ENCODE measurements around the gene PLEKHA3.

PLEKHA3 gene

DNA sequence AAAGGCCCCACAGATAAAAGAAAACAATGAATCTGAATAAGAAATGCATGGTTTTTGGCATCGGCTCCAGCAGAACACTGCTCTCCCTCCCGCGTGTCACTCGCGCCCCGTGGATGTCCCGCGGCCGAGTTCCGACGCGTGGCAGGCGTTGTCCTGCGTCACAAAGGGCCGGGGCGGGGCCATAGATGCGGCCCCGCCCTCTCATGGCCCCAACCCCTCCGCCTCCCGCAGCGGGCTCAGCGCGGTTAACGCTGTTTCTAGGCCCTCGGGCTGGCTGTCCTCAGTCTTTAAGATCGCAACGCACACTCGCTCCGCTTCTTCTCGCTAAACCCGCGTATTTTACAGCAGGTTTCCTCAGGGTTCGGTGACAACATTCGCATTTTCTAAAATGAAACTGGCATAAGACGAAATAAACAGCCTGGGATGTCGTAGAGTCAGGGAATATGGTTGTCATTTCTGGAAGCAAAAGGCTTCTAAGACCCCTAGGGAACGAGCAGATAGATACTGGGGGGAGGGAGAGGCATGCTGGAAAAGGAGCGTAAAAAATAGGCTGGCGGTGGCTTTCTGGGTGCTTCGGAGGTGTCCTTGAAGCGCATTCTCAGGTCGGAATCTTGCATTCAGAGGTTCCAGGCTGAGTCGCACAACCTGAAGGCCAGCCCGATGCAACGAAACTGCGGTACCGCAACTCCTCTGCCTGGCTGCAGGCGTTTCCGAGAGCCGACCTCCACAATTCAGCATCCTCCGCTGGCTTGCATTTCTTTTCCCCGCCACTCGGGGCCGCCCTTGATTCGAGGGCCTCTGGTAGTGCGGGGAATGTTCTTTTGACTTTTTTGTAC is 1.6 kb upstream of the PLEKHA3 start, which contains the start of gene FKBP7:
Gene FKBP7, minus strand, starts transcription at position 162 of the 836 bp plus-strand sequence. Its CDS starts 101 bp downstream, at position 61.
- DNase-seq (ENCODE audit: low read depth in 2 of 2), result peak; percentile 69 to 72

DNA sequence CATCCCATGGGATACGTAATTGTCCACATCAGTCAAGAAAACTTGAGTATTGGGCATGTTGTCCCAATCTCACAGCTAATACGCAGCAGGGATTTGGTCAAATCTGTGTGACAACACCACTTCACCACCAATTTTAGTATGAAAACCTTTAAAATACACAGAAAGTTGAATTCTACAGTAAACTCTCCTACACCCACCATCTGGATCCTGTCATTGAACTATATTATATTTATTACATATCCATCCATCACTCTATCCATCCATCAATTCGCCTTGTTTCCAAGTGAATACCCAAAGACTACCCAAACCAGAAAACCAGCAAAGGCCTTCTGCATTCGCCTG is 1.0 kb upstream of the PLEKHA3 start:
- no peak for DNase-seq (ENCODE audit: low read depth in 2 of 2)

DNA sequence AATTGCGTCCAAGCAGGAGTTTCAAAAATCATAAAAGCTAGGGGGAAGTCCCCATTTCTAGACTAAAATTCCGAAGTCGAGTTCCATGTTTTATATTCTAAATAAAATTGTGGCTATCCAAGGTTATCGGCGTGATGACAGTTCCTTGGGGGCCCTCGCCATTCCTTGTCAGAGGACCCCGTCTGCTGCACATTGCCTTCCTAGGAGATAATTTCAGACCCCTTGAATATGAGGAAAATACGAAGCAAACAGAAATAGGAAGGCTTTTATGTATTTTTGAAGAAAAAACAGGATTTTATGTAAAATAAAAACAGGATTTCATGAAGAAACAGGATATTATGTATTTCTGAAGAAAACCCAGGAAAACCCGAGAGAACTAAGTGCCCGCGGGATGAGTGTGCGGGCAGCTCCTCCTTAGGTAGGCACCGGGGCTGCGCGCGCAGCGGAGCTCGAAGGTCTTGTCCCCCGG is 465 bp upstream of the PLEKHA3 start:
- no peak for DNase-seq (ENCODE audit: low read depth in 2 of 2)

DNA sequence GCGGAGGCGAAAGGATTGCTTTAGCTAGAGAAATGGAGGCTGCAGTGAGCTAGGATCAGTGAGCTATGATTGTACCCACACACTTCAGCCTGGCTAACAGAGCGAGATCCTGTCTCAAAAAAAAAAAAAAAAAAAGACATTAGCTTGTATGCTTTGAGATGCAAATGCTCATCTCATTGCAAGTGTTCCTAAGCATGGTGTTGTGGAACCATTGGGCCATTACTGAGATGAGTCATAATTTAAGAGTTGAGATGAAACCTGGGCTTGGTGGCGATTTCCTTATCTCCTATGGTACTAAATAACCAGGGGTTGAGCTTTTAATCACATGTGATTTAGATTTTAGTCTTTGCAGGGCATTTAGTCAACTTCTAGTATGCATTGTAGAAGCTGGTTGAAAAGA is 2.2 kb downstream of the PLEKHA3 start:
- DNase-seq (ENCODE audit: low read depth in 2 of 2), result no peak

DNA sequence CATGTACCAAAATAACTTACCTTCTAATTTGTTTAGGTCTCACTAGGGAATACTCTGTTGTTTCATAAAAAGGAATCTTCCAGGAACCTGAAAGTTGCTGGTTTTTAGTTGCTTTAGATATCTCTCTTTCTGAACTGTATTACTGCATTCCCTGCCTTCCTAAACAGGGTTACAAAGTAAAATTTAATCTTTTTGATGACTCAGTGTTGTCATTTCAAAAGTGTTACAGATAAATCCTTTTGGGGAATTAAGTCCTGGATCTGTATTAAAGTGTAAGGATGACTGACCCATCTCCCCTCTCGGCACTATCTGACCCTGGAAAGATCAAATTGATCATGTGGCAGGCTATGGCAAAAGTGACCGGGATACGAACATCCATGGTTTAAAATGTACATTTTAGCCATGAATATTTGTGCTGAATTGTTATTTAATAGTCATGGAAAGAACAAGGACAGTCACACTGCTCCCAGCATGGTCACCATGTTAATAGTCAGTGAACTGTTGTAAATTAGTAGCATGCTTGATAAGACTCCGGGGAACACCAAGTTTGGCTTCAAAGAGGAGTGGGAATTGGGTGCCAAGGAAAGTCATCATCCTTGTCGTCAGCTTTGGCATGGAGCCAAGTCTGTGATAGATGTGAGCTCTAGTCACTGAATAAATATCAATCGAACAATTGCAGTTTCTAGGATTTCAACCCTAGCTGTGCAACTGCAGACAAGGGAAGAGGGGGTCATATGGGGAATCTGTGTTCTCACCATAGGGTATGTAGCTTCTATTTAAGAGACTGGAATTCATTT is 4.2 kb downstream of the PLEKHA3 start:
- DNase-seq (ENCODE audit: low read depth in 2 of 2), result no peak

DNA sequence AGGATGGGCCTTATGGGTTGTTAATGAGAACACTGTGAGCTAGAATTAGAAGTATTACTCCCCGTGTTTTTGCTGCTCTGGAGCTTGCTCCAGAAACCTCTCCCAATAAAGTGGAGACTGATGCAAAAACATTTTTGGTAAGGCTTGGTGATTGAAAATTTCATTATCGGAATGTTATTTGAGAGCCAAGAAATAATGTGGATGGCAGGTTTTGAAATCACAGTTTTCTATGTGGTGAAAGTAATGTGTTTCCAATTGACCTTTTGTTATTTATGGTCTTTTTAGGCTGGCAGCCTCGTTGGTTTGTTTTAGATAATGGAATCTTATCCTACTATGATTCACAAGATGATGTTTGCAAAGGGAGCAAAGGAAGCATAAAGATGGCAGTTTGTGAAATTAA is 5.1 kb downstream of the PLEKHA3 start:
- no peak for DNase-seq (ENCODE audit: low read depth in 2 of 2)

DNA sequence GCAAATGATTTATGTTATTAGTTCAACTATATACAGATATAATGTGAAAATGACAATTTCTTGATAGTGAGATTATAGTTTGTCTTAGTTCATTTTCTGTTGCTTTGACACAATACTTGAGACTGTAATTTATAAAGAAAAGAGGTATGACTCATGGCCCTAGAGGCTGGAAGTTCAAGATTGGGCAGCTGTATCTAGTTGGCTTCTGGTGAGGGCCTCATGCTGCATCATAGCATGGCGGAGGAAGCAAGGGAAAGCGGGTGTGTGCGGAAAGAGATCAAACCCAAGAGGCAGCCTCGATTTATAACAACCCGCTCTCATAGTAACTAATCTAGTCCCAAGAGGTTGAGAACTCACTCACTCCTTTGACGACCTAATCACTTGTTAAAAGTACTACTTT is 11.4 kb downstream of the PLEKHA3 start:
- DNase-seq (ENCODE audit: low read depth in 2 of 2), result no peak

DNA sequence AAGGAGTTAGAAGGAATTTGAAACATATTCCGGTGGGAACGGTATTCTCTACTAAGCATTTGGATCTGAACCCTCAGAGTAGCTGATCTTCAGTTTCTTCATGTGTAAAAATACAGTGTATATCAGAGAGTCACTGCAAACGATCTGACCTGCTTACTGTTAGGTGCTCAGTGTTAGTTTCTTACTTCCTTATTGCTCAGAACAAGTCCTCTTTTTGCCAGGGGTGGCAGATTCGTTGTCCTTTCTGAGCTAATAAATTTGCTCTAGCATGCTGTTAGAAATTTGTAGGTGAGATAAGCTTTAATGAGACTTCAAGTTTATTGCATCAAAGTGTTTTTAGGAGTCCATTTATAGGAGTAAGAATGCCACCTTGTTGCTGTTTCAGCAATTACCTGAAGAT is 15.8 kb downstream of the PLEKHA3 start:
- DNase-seq (ENCODE audit: low read depth in 2 of 2), result no peak

DNA sequence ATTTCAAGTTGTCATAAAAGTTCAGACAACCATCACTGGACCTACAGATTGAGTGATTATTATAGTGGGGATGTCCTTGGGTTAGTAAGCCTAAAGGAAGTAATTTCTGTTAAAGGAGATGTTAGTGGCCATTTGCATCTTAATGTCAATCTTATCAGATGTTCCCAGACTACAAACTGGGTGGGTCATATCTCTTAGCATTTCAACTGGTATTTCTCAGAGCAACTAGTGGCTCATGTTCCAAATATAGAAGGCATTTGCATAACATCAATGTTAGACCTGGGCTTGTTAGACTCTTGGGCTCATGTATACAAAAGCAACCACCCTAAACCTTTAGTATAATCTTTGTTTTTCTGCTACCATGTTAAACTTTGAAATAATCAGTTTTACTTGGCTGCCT is 17.9 kb downstream of the PLEKHA3 start:
- DNase-seq (ENCODE audit: low read depth in 2 of 2), result no peak

DNA sequence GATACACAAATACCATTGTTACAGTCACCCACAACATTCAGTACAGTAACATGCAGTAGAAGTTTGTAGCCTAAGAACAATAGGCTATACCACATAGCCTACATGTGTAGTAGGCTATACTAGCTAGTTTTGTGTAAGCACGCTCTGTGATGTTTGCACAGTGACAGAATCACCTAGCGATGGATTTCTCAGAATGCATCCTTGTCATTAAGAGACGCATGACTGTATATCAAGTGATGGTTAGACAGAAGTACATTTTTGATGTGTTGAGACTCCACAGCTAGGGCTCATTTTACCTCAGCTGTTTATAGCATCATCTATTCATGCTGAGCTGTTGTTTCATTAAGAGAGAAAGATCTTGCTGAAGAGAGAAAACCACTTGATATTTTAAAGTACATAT is 19.4 kb downstream of the PLEKHA3 start:
- DNase-seq (ENCODE audit: low read depth in 2 of 2), result no peak

DNA sequence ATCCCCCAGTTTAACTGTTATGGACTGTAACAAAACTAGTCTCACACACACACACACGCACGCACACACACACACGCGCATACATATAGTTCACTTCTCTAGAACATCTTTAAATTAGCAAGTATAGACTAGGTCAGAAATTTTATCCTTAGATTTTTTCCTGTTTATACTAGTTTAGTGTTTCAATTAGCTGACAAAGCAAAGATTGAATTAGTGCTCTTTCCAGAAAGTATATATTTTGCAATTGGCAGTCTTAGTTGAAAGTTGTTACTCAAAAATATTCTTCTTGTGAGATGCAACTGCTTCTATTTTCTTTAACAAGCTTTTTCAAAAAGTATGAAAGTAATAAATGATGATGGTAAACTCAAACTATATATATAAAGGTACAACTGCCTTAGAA is 22.5 kb downstream of the PLEKHA3 start:
- no peak for DNase-seq (ENCODE audit: low read depth in 2 of 2)

DNA sequence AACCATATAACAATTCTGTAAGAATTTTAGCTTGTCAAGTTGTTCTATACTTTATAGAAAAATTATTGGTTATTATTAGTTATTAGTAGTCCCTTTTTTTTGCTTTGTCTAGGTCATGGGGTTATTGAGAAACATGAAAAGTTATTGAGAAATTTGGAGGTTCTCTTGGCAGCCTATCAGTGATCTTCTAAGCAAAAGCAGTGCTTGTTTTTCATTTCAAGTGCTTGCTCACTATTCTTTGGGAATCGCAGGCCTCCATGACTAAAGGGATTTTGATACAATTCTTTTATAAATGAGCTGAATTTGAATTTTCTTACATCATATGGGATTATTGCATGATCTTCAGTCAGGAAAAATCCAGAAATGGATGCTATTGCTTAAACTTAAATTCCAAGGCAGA is 25.8 kb downstream of the PLEKHA3 start:
- DNase-seq (ENCODE audit: low read depth in 2 of 2), result no peak

DNA sequence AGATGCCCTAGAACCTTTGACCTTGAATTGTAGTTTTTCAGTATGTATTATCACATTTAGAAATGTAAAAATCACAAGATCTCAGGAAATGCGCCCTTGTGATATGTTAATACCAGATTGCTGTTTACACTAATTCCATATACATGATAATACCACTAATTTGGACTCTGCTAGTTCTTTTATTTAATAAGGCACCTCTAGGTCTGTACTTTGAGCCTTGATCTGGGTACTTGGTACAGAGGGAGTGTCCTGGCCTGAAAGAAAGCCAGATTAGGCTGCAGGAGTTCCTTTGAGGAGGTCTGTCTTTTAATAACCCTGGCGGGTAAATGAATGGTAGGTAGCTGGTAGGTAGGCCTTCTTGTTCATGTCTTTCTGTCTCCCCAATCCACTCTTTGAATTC is 26.3 kb downstream of the PLEKHA3 start:
- DNase-seq (ENCODE audit: low read depth in 2 of 2), result no peak

DNA sequence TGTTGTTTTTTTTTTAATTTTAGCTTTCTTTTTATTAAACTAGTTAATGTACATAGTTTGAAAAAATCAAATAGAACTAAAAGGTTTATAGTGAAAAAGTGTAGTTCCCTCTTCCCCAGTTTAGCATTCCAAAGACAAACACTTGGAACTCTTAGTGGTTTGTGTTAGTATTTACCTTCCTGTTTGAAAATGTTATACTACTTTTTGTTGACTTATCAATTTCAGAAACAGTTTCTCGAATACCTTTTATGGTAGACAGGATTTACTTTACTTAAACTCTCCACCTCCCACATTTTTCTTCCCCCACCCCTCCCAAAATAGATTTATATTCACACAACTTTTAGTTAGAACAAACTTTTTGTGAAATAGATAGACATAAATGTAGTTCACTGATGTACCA is 26.7 kb downstream of the PLEKHA3 start:
- no peak for DNase-seq (ENCODE audit: low read depth in 2 of 2)

DNA sequence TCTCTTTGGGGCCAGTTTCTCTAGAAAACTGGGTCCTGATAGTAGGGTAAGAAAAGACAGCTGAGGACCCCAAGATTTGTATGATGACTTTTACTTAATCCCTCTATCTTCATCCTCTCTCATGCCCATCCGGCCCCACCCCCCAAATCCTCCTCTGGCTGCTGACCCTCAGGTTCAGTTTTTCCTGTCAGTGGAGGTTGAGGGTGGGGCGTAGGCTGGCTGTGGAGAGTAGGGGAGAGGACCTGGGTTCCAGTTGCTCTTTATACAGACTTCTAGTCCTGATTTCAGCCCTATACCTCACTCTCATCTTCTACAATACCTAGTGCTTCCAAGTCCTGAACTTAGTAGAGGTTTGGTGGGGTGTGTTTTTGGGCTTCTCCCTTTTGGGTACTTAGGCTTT is 28.4 kb downstream of the PLEKHA3 start:
- DNase-seq (ENCODE audit: low read depth in 2 of 2), result no peak

DNA sequence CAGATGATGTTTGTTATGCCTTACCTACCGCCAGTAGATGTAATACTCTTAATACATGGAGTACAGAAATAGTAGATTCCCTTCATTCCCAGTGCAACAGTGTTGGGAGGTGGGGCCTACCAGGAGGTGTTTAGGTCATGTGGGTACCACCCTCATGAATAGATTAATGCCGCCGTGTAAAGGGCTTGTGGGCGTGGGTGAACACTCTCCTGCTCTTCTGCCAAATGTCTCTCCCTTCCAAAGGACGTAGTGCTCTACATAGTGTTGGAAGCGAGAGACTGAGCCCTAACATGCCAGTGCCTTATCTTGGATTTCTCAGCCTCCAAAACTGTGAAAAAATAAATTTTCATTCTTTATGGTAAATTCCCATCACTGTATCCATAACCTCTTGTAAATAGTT is 30.1 kb downstream of the PLEKHA3 start:
- no peak for DNase-seq (ENCODE audit: low read depth in 2 of 2)

DNA sequence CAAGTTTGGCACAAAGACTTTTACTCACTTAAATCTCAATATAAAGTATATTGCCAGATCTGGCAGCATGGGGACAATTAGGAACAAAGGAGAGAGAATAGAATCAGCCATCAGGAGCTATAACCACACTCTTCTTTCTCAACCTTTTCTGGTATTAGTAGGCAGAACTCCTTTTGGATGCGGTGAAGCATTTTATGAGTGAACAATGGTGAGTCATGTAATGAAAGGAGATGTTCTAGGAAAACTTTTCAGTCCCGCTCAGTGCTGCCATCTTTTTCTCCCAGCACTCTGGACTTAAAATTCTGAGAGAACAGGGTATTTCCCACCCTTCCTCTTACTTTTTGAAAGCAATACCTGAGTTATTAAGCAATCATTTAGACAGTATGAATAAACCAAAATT is 32.2 kb downstream of the PLEKHA3 start:
- no peak for DNase-seq (ENCODE audit: low read depth in 2 of 2)

DNA sequence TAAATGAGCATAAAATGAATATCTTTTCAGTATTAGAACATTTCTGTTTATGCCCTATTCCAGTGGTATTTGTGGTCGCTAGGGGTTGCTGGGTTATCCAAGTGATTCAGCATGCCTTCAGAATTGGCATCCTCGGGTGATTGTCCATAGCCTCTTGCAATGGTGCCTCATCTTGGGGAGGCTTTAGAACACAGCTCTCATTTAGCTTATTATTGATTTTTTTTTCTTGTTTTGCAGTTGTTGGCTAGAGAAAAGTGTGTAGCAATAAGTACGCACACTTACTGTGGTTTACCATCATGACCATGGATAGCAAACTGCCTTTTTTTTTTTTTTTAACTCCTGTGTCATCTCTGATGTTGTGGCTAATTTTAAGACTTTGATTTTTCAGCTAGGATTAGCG is 33.6 kb downstream of the PLEKHA3 start:
- no peak for DNase-seq (ENCODE audit: low read depth in 2 of 2)

DNA sequence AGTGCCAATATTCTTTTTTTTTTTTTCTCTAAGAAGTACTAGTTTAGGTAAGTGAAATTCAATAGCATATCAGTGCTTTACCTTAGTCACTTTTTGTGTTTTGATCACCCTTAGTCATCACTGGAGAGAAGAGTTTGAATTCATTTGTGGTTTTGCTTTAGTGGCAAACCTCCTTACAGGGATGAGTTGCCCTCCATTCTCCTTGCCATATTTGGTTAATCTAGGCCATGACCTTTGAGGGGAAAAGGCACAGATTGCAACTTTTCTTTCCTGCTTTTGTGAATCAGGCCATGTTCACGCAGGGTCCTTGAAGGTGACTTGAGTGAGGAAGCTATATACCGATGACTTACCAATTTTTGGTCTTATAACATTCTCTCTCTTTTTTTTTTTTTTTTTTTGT is 34.4 kb downstream of the PLEKHA3 start:
- DNase-seq (ENCODE audit: low read depth in 2 of 2), result no peak

DNA sequence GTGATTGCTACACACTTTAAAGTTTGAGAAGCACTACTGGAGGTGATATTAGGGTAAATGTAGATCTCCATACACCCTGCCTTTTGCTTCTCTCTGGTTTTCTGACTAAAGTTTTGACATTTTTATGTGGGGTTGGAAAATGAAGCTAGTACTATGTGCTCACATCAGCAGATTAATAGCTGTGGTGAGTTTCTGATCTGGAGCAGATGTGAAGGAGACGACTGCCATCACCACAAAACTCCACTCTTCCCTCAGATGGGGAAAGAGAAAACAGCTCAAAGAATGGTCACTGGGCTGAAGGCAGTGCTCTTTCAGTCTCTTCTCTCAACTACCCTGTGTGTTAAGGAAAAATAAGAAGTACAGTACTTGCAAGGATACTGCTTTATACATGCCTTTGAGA is 37.2 kb downstream of the PLEKHA3 start:
- no peak for DNase-seq (ENCODE audit: low read depth in 2 of 2)

DNA sequence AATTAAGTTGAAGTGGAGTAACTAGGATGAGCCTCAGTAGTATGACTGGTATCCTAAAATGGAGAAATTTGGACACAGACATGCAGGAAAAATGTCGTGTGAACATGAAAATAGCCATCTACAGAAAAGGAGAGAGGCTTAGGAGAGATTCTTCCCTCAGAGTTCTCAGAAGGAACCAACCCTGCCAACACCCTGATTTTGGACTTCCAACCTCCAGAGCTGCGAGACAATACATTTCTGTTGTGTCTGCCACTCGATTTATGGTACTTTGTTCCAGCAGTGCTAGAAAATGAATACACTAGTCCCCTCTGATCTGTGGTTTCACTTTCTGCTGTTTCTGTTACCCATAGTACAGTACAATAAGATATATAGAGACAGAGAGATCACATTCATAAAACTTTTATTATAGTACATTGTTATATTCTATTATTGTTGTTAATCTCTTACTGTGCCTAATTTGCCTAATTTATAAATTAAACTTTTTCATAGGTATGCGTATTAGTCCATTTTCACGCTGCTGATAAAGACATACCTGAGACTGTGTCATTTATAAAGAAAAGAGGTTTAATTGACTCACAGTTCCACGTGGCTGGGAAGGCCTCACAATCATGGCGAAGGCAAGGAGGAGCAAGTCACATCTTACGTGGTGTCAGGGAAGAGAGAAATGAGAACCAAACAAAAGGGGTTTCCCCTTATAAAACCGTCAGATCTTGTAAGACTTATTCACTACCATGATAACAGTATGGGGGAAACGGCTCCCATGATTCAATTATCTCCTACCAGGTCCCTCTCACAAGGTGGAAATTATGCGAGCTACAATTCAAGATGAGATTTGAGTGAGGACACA is 41.3 kb downstream of the PLEKHA3 start:
- no peak for DNase-seq (ENCODE audit: low read depth in 2 of 2)

DNA sequence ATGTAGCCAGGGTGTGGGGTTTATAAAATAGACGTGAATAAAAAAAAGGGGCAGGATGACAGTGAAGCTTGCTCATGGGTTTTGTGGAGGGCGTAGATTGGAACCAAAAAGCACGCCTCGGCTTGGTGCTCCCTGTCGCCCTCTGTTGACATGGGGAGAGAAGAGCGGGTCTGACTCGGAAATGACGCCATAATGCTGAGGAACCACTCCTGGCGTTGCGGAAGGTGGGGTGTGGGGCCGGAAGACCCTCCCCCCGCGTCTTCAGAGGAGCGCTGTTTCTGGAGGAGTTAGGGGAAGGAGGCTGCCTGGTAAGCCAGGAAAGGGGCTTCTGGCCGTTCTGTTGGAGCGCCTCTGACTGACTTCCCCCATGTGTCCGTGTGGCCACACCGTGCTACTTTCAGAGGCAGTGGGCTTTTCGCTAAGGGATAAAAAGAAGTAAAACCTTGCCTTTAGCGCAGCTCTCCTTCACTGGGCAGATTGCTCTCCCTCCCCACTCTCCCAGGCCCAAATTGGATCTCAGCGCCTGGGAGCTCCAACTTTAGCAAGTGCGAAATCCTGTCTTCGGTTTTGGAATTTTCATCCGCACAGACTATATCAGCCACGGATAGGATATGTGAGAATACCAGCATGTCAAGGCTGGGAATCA is 42.8 kb downstream of the PLEKHA3 start:
- DNase-seq (ENCODE audit: low read depth in 2 of 2), result peak; percentile 55 to 64

Measured in stimulated activated CD8-positive, alpha-beta memory T cell treated with anti-CD3 and anti-CD28 coated beads, Interleukin-7, amount 100 ng/mL, for 1 hour (primary cell).